PFSK-1 (cell line): Measurements from ENCODE around the gene ANKRD33.

Experiments
- FOXP2 ChIP-seq: optimal IDR thresholded peaks from 2 replicates; pipeline ENCODE3; 2011; ENCODE audit warnings: borderline replicate concordance, control low read depth, inconsistent platforms; ENCODE audit not compliant: insufficient read depth; ENCODE audit errors: extremely low read length, extremely low read depth
- POLR2AphosphoS5 ChIP-seq: IDR thresholded peaks from 2 replicates; pipeline ENCODE4 v1.6.1; 2012; ENCODE audit warnings: low read depth, mild to moderate bottlenecking, control low read depth, low read length, moderate library complexity
- REST ChIP-seq, 2 experiments: IDR thresholded peaks; 2 replicates each; pipeline versions ENCODE4 v1.6.1 to v1.8.0; 2011 to 2012; ENCODE audit warnings: low read depth in 2 of 2, low read length in 2 of 2, control low read depth in 1 of 2, inconsistent platforms in 1 of 2, mild to moderate bottlenecking in 1 of 2, moderate library complexity in 1 of 2; ENCODE audit not compliant: insufficient read depth in 1 of 2
- SIN3A ChIP-seq: IDR thresholded peaks from 2 replicates; pipeline ENCODE4 v1.6.1; 2012; ENCODE audit warnings: mild to moderate bottlenecking, low read length, moderate library complexity, borderline replicate concordance; ENCODE audit not compliant: insufficient read depth
- TAF1 ChIP-seq: IDR thresholded peaks from 2 replicates; pipeline ENCODE4 v1.6.1; 2012; ENCODE audit warnings: low read length, control low read depth, borderline replicate concordance; ENCODE audit not compliant: insufficient read depth

The ANKRD33 gene

GRCh38 chr12:51841727-51842126 lies 46.2 kb upstream of the ANKRD33 start:
- TF ChIP-seq TAF1, result no peak
- TF ChIP-seq REST (IDR thresholded peaks at IDR 0.05; ENCODE audit: insufficient read depth in 1 of 2, low read depth in 2 of 2, low read length in 2 of 2), result no peak
- TF ChIP-seq FOXP2, result no peak
- TF ChIP-seq SIN3A, result no peak
- no peak for TF ChIP-seq POLR2AphosphoS5

GRCh38 chr12:51844854-51845253 lies 43.0 kb upstream of the ANKRD33 start:
- TF ChIP-seq REST (IDR thresholded peaks at IDR 0.05; ENCODE audit: insufficient read depth in 1 of 2, low read depth in 2 of 2, low read length in 2 of 2) (no peak), SIN3A (no peak), POLR2AphosphoS5 (no peak), TAF1 (no peak), FOXP2 (no peak)

GRCh38 chr12:51845482-51845881 lies 42.4 kb upstream of the ANKRD33 start:
- no peak for TF ChIP-seq REST (IDR thresholded peaks at IDR 0.05; ENCODE audit: insufficient read depth in 1 of 2, low read depth in 2 of 2, low read length in 2 of 2)
- no peak for TF ChIP-seq SIN3A
- no peak for TF ChIP-seq POLR2AphosphoS5
- TF ChIP-seq FOXP2, result no peak
- TF ChIP-seq TAF1, result no peak

GRCh38 chr12:51846271-51846691 lies 41.6 kb upstream of the ANKRD33 start:
- TF ChIP-seq REST (IDR thresholded peaks at IDR 0.05; ENCODE audit: insufficient read depth in 1 of 2, low read depth in 2 of 2, low read length in 2 of 2), result no peak

- no peak for TF ChIP-seq FOXP2
- TF ChIP-seq TAF1, result no peak
- TF ChIP-seq SIN3A, result no peak
- no peak for TF ChIP-seq POLR2AphosphoS5
- no peak for TF ChIP-seq REST (IDR thresholded peaks at IDR 0.05; ENCODE audit: insufficient read depth in 1 of 2, low read depth in 2 of 2, low read length in 2 of 2)
These were observed 40.8 kb upstream of the ANKRD33 start for GRCh38 chr12:51846911-51847642.
